ENCODE results near the gene NOS1AP.
"Not testable (repeated sequence)": the region's sequence is repeated elsewhere in the genome, so short reads cannot be mapped to it uniquely, and the experiment has no call there.

The NOS1AP gene

DNA sequence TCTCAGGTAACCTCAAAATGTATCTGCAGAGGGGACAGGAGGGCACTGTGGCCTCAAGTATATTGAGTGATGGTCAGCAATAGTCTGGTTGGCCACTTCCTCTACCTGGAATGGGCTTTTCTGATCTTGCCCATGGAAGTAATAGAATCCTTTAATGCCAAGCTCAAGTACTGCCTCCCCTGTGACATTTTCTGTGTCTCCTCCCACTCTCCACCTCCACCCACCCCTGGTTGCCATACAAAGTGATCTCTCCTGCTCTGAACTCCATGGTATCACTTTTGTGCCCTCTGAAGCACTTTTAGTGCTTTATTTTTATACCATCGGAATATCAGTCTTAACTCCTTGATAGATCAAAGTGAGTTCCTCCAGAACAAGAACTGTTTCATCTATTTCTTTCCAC is 9.2 kb upstream of the NOS1AP start:
- DNase-seq, result no peak

DNA sequence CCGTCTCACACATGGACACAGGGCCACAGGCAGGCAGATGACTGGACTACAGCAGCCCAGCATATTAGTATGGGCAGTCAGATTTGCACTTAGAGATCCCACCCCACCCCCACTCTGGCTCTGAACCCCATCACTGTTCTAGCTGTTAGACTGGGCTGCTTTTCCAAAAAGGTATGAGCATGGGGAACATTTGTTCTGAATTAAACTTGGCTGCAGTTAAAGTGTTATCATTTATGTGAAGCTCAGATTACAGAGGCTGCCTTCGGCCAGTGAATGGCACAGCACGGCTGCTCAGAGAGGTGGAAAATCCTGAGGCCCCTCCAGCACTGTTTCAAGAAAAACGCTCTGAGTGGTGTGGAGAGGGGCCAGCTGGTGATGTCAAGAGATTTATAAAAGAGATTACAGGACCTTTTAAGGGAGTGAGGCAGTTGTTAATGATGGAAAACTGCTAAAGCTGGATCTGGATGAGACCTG is 6.9 kb upstream of the NOS1AP start:
- DNase-seq, result no peak

GRCh38 chr1:162065016-162065415 is 4.5 kb upstream of the NOS1AP start:
- no peak for DNase-seq

DNA sequence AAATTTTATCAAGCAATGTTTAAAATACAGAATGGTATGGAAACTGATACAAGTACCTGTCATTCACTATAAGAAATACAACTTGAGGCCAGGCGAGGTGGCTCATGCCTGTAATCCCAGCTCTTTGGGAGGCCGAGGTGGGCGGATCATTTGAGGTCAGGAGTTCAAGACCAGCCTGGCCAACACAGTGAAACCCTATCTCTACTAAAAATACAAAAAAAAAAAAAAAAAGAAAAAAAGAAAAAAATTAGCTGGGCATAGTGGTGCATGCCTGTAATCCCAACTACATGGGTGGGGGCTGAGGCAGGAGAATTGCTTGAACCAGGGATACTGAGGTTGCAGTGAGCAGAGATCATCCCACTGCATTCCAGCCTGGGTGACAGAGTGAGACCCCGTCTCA is 2.7 kb upstream of the NOS1AP start:
- not testable (repeated sequence) for DNase-seq

DNA sequence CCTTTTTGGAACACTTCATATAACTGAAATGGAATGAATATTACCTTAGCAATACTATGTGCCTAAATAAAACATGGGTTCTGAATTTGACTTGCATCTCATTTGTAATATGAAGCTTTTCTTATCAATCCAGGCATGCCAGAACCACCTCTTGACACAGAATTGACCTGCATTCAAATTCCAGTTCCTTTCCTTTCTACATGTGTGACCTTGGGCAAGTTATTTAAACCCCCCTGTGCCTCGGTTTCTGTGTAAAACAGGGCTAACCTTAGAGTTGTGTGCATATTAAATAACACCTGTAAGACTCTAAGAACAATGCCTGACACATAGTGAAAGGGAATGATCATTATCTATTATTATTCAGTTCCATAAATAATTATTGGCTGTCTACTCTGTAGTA is 2.0 kb upstream of the NOS1AP start:
- no peak for DNase-seq

GRCh38 chr1:162068301-162068700 is 1.2 kb upstream of the NOS1AP start:
- DNase-seq, result no peak

DNA sequence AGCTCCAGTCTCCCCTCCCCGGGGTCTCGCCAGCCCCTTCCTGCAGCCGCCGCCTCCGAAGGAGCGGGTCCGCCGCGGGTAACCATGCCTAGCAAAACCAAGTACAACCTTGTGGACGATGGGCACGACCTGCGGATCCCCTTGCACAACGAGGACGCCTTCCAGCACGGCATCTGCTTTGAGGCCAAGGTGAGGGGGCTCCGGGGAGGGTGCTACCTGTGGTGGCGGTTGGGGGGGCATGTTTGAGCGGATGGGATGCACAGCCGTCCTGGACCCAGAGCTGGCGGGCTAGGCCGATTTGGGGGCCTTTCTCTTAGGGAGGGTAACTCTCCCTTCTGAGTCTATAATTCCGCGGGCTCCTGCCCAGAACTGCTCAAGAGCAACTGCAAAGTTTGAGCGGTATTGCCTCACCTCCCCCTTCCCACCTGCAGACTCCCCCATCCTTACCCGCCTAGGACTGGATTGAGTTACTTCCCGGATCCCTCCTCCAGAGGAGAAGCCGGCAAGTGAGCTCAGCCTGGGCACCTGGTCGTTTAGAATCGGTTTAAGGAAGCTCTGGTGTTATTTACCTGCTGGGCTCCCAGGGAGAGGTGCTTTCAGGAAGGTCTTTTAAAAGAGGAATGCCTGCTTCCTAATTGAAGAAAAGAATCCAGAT is 730 bp downstream of the NOS1AP start:
- no peak for DNase-seq

GRCh38 chr1:162070825-162071224 is 1.3 kb downstream of the NOS1AP start:
- no peak for DNase-seq

DNA sequence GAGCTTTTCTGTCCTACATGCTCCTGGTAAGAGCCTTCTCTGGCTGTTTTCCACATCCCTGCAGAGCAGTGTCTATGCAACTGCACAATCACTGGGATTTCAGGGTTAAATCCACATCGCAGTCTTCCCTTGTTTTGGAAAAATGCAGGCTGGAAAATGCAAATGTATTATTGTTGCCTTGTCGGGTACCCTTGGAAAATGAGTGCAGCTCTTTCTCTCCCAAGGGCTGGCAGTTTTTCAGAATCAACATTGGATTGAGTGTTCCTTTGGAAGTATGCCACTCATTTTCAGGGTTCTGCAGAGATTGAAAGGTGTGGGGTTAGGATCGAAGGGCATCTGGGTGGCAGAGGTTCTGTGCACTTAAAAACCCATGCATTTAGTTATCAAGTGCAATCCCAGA is 3.2 kb downstream of the NOS1AP start:
- DNase-seq, result no peak

DNA sequence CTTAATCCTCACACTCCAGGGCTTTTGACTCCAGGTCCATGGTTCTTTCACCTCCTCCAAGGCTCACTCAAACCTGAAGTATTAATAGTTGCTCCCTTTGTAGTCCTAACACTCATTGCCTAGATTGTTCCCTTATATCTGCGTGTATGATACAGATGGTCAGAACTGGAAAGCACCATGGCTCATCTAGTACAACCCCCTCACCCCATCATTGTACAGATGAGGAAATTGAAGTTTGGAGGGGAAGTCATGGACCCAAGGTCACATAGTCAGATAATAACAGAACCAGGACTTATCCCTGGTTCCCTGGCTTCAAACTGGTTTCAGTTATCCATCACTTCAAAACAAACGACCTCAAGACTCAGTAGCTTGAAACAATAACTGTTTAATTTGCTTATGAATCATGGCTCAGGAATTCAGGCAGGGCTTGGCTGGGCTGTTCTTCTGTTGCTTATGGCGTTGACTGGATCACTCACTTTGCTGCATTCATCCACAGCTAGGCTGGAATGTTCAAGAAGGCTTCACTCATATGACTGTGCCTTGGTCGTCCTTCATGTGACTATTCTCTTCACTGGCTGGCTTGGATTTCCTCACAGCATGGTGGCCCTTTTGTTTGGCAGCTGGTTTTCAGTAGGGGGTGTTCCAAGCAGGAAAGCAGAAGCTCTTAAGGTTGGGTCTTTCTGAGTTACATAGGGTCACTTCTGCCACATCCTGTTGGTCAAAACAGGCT is 5.0 kb downstream of the NOS1AP start:
- no peak for DNase-seq

DNA sequence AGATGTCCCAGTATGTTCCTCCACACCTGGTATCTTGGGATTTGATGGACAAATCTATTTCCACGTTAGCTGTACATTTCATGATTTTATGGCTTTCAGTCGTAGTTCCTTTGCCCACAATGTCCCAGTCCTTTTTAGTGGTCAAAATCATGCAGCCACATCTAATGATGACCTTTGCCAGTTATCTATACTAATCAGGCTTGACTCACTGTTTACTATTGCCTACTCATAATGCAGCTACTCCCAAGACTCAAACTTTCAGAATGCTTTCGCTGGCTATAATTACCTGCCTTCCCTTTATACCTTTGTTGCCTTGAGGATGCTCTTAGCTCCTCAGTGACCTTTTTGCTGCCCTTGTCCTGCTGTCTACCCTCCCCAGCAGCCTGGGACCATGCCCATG is 6.4 kb downstream of the NOS1AP start:
- DNase-seq, result no peak

DNA sequence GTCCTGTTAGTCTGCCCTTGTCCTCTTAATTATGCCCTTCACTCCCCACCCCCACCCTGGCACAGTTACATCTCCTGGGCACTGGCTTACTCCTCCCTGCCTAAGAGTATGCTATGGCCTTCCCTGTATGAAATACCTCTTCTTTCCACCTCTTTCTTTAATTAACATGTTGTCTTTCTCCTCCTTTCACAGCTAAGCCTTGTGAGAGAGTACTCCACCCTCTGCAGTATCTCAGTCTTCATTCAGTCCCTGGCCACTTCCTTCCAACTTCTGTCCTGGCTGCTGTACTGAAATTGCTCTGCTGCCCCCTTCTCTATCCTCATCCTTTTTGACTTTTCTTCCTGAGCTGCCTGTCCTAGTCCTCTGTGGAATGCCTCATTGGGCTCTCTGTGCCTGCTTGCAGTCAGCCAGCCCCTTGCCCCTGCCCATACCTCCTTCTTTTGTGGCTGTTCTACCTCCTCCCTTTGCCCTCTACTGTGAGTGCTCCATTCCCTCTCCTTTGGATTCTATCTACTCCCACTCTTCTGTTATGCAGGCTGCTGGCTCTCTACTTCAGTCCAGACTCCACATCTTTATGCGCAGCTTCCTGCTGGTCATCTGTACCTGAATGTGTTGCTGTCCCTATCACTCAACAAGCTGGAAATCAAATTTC is 8.3 kb downstream of the NOS1AP start:
- DNase-seq, result no peak

DNA sequence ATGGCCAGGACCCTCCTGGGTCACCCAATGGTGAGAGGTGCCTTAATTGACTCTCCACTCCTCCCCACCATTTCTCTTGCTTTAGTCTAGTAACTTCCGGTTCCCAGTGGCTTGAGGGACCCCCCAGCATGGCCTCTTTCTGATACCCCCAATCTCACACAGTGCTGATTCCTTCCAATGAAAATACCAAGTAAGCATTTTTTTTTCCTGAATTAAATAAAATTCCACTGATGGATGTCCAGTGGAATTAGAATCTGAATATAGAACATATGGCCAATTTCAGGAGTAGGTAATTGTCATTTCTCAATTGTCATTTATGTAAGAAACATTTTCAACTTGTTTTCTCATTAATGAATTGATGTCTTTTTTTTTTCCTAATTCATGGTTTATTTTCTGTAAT is 9.5 kb downstream of the NOS1AP start:
- DNase-seq, result no peak

DNA sequence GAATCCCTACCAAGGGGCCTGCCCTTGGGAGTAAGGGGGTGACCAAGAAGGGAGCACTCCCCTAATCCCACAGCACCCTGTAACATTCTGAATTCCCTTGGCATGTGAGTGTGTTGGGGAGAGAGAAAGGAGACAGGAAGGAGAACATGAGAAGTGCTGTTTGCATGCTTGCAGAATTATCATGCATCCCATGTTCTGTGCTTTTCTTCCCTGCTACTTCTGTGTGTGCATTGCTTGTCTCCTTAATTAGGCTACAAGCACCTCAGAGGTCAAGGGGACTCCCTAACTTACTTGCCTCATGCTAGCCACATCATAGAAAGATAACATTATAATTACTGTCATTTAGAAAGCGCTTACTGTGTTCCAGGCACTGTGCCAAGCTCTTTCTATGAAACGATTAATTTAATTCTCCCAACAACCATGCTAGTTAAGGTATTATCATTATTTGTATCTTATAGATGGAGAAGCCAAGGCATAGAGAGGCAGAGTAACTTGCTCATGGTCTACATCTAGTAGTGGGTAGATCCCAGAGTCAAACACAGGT is 11.1 kb downstream of the NOS1AP start:
- DNase-seq, result no peak

DNA sequence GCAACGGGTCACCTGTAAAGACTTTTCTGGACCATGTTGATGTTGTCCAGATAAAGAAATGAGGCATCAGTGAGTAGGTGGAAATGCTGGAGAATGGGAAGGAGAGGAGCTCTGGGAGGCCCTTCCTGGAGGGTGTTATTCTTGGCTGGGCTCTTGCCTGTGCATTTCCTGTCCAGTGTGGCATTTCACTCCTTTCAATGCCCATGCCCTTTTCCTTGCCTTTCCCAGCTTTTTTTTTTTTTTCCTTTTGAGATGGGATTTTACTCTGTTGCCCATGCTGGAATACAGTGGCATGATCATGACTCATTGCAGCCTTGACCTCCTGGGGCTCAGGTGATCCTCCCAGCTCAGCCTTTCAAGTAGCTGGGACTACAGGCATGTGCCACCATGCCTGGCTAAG is 11.8 kb downstream of the NOS1AP start:
- no peak for DNase-seq

DNA sequence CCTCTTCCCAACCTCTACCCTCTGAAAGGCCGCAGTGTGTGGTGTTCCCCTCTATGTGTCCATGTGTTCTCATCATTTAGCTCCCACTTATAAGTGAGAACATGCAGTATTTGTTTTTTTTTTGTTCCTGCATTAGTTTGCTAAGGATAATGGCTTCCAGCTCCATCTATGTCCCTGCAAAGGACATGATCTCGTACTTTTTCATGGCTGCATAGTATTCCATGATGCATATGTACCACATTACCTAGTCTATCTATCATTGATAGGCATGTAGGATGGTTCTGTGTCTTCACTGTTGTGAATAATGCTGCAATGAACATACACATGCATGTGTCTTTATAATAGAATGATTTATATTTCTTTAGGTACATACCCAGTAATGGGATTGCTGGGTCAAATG is 12.6 kb downstream of the NOS1AP start:
- not testable (repeated sequence) for DNase-seq

DNA sequence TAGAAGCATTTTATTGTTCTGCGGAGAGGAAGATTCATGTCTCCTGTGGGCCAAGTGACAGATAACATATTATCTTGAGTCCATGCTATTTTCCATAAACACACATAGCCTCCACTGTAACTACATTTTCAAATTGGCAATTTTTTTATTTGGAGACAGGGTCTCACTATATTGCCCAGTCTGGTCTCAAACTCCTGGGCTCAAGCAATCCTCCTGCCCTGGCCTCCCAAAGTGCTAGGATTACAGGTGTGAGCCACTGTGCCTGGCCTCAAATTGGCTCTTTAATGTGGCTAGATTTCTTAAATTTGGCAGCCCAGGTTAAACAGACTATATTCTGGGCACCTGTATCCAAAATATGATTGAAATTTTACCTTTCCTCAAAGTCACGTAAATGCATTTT is 13.8 kb downstream of the NOS1AP start:
- DNase-seq, result no peak

GRCh38 chr1:162085991-162086390 is 16.5 kb downstream of the NOS1AP start:
- DNase-seq, result no peak

DNA sequence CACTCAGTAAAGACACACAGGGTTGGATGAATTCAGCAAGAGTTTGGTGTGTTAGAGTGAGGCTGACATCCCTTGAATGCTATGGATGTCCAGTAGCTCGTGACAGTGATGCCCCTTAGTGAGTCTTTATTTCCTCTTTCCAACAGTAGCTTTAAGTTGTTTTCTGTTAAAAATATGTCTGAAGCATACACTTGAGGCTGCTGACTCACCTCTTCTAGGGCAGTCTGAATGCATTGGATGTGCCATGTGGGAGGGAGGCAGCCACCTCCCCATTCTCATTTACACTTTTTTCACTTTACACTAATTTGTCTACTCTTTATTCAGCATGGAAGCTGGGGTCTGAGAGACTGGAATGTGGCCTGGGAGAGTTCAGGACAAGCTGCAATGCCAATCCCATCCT is 17.6 kb downstream of the NOS1AP start:
- no peak for DNase-seq

DNA sequence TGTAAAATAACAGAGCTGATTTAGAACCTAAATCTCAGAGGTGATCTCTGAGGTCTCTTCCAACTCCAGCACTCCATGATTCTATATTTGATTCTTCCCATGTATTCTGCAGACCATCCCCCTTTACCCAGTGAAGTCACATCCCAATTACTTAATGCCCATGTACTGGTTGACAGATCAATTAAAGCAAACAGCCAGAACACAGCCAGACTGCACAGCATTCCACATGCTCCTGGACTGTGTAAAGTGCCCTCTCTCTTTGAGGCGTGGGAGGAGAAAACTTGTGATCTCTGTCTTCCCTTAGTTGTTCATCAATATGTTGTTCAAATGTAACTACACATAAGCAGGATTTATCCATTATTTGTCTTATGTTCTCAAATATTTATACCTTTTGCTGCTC is 18.1 kb downstream of the NOS1AP start:
- no peak for DNase-seq

DNA sequence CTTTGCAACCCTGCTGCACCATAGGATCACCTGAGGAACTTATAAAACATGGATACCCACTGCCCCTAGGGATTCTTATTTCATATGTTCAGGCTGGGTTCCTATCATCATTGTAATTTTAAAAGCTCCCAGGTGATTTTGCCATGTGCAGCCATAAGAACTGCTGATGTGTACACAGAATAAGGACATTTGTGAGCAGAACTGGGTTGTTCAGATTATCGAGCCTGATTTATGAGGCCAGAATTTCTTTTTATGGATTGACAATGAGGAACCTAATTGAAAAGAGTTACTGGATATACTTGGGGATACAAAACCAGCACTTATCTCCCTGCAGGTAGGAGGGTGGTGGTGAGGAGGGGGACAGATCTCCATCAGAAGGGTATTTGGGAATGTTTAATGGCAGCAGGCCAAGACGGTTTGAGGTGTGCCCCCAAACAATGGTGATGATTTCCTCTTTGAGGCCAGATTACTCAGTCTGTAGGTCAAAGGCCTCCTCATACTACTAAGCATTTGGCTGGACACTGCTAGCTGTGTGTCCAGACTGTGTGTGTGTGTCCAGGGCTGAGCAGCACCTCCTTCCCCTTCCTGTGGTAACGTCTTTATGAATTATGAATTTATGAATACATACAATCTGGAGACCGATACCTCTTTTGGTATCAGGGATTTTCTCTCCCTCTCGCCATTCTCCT is 18.9 kb downstream of the NOS1AP start:
- DNase-seq, result no peak

- no peak for DNase-seq
Measured at GRCh38 chr1:162089748-162090147, 20.3 kb downstream of the NOS1AP start.

DNA sequence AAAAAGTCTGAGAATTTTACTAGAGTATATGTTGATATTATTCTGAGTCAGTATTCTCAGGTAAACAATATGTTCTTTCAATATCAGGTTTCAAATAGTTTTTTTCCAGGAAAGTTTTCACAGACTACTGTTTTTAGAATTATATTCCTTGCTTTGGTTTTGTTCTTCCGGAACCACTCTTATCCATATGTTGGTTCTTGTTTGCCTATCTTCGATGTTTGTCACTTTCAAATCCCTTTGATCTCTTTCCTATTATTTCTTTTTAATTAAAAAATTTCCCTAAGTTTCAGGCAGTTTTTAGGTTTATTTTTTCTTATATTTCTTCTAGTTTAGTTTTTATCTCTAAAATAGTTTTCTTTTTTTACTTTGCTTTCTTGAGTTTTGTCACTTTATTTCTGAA is 20.9 kb downstream of the NOS1AP start:
- no peak for DNase-seq
